GM12878 (cell line): Measurements from ENCODE around the gene SELENOT. TPM values are rescaled to one million over a fixed set of nuclear protein-coding genes. Genes with fewer than 3 reads are reported as not detected.

Source experiments
- ATAC-seq: fragments of 200-7000 bp; cut with Tn5 transposase; 3 replicates; pipeline ENCODE4 v1.9.1; 2020; ENCODE audit warnings: mild to moderate bottlenecking, moderate library complexity
- BruUV-seq: library from RNA; stranded (reverse); fragments of 400-500 nt; replicated peaks from 2 replicates; lab custom pipeline; 2021; lab: Mats Ljungman, UMichigan
- CTCF ChIA-PET: fragments of 300-600 bp; sonication (Branson Sonifier 250); formaldehyde crosslinking; extraction: SDS; loops from one replicate; lab custom pipeline; 2021; ENCODE audit warnings: inconsistent platforms; lab: Yijun Ruan, JAX
- POLR2A ChIA-PET: fragments of 350-600 bp; formaldehyde crosslinking; extraction: SDS; loops from one replicate; lab custom pipeline; 2021; ENCODE audit warnings: inconsistent platforms; lab: Charles Lee
- RAD21 ChIA-PET: fragments of 300-600 bp; sonication (Branson Sonifier 250); formaldehyde crosslinking; loops from one replicate; lab custom pipeline; 2023; ENCODE audit warnings: antibody characterized with exemption; ENCODE audit not compliant: unreplicated experiment; lab: Charles Lee
- SMC1A ChIA-PET: fragments of 300-600 bp; sonication (Branson Sonifier 250); formaldehyde crosslinking; loops from one replicate; lab custom pipeline; 2023; ENCODE audit not compliant: unreplicated experiment, uncharacterized antibody; lab: Charles Lee
- DNase-seq: peaks from one replicate; pipeline ENCODE4 v3.0.0-alpha.2; 2011; ENCODE audit warnings: low read depth, low spot score
- FAIRE-seq: peaks from 3 replicates; lab custom pipeline; 2011; peaks lifted over from hg19 to GRCh38; lab: Jason Lieb, UNC
- H2AFZ ChIP-seq: 2 replicates; pipeline ENCODE4 v1.6.0; 2011; ENCODE audit warnings: low read depth, low read length, control low read depth; ENCODE audit not compliant: control insufficient read depth
- H3K27ac ChIP-seq: 2 replicates; pipeline ENCODE4 v1.5.1; 2011; ENCODE audit warnings: control low read depth; ENCODE audit not compliant: control insufficient read depth, insufficient read depth
- H3K27me3 ChIP-seq, 2 experiments: replicated peaks in 1 of 2; 2 replicates each; pipeline versions ENCODE4 v1.6.0 to v1.6.1; 2011; ENCODE audit warnings: low read length in 1 of 2; ENCODE audit not compliant: control insufficient read depth in 2 of 2, insufficient read depth in 2 of 2
- H3K36me3 ChIP-seq, 2 experiments: 2 replicates each; pipeline ENCODE4 v1.5.1; 2011; ENCODE audit warnings: low read length in 1 of 2; ENCODE audit not compliant: control insufficient read depth in 2 of 2, insufficient read depth in 2 of 2
- H3K4me1 ChIP-seq: 2 replicates; pipeline ENCODE4 v1.6.1; 2011; ENCODE audit warnings: mild to moderate bottlenecking, low read length, moderate library complexity, mixed read lengths; ENCODE audit not compliant: control insufficient read depth, insufficient read depth
- H3K4me2 ChIP-seq: 2 replicates; pipeline ENCODE4 v1.6.0; 2011; ENCODE audit warnings: control low read depth; ENCODE audit not compliant: control insufficient read depth, insufficient read depth
- H3K4me3 ChIP-seq: fragments of 200-600 bp; sonication (generic); 2 replicates; pipeline ENCODE4 v1.5.1; 2016
- H3K79me2 ChIP-seq: 2 replicates; pipeline ENCODE4 v1.6.0; 2011; ENCODE audit warnings: low read length; ENCODE audit not compliant: control insufficient read depth, insufficient read depth
- H3K9ac ChIP-seq: 2 replicates; pipeline ENCODE4 v1.8.0; 2011; ENCODE audit warnings: low read length, control low read depth, mixed read lengths; ENCODE audit not compliant: control insufficient read depth, insufficient read depth
- H3K9me3 ChIP-seq: replicated peaks from 3 replicates; pipeline ENCODE4 v1.5.1; 2011; ENCODE audit warnings: mild to moderate bottlenecking, low read length; ENCODE audit not compliant: control insufficient read depth, insufficient read depth
- H4K20me1 ChIP-seq: 2 replicates; pipeline ENCODE4 v1.6.0; 2011; ENCODE audit not compliant: control insufficient read depth, insufficient read depth
- DPF2 ChIP-seq: fragments of 450-650 bp; IDR thresholded peaks from 2 replicates; pipeline ENCODE4 v1.6.1; 2017; ENCODE audit warnings: mild to moderate bottlenecking
- KDM1A ChIP-seq: fragments of 200-600 bp; sonication (generic); IDR thresholded peaks from 2 replicates; pipeline ENCODE4 v1.6.1; 2016; ENCODE audit warnings: borderline replicate concordance
- NFIC ChIP-seq: IDR thresholded peaks from 2 replicates; pipeline ENCODE4 v1.6.1; 2012; ENCODE audit warnings: low read depth, mild to moderate bottlenecking, inconsistent platforms, low read length, moderate library complexity
- NFYA ChIP-seq: IDR thresholded peaks from 2 replicates; pipeline ENCODE4 v1.6.1; 2011; ENCODE audit warnings: low read depth, mild to moderate bottlenecking, low read length, improper control_type of control experiment, borderline replicate concordance
- SMARCA5 ChIP-seq: fragments of 450-650 bp; IDR thresholded peaks from 2 replicates; pipeline ENCODE4 v1.6.1; 2017; ENCODE audit warnings: mild to moderate bottlenecking
- ZNF592 ChIP-seq: fragments of 450-650 bp; IDR thresholded peaks from 2 replicates; pipeline ENCODE4 v1.6.1; 2017; ENCODE audit warnings: mild to moderate bottlenecking, moderate library complexity
- WGBS: methylation state at CpG from one replicate; pipeline ENCODE4 v1.1.6; 2016; ENCODE audit warnings: low lambda C conversion rate; ENCODE audit not compliant: insufficient replicate concordance, insufficient coverage; ENCODE audit errors: missing lambda C conversion rate; 5-methylcytosine and 5-hydroxymethylcytosine counted together
- in situ Hi-C: fragments of 300-500 bp; cut with MboI; formaldehyde crosslinking; loops from 9 replicates; pipeline ENCODE4 v1.14.3; 2018; ENCODE audit warnings: mixed read lengths
- intact Hi-C: fragments of 100-400 bp; cut with micrococcal nuclease; formaldehyde crosslinking; loops from one replicate; pipeline ENCODE4 v1.14.2; 2022; ENCODE audit not compliant: unreplicated experiment
- polyA plus RNA-seq, 11 experiments: library from polyadenylated mRNA; depleted of rRNA in 4 of 11; unstranded in 6 of 11; stranded (reverse) in 5 of 11; fragments of >200 nt; fragmentation: Nextera tagmentation in 4 of 11; fragmentation: Illumina TruSeq in 1 of 11; extraction: Ambion mirVana in 4 of 11; extraction: Trizol in 1 of 11; gene quantifications; 1 replicate in 1 of 11; 2 replicates in 10 of 11; pipeline versions ENCODE4 v1.2.1 to v1.2.3, GENCODE V29; 2011 to 2016; ENCODE audit warnings: inconsistent platforms in 2 of 11, missing spikeins in 2 of 11, low read depth in 1 of 11
- total RNA-seq, 4 experiments: library from RNA; depleted of rRNA in 3 of 4; stranded (reverse); fragments of >200 nt in 3 of 4; fragmentation: Illumina TruSeq in 1 of 4; extraction: Trizol in 1 of 4; gene quantifications; 2 replicates each; pipeline versions ENCODE4 v1.2.1 to v1.2.3, GENCODE V29; 2013 to 2021

Gene SELENOT
- total and polyA plus RNA-seq, 10 of the 15 experiments (the other 5 are each of a cell fraction or from before 2014, with no cell fraction given), result 89.4 to 768 (median 261) TPM

- 98% methylated on average over 2 of the region's 2 CpGs for WGBS
- intact Hi-C loops, result no loop called here
- Histone ChIP-seq H3K4me3 (no peak overlapping the region), H3K9ac (no peak overlapping the region), H3K4me1 (no peaks in the 10 kb centered on the region), H3K79me2 (peaks cover 43% of the 10 kb centered on the region), H2AFZ (no peak overlapping the region), H3K36me3 (peaks cover 0 to 19% of the 10 kb centered on the region in 2 experiments; a peak in 3 of 4 replicates), H3K4me2 (no peak overlapping the region), H3K27me3 (no peaks in the 10 kb centered on the region), H4K20me1 (no peaks in the 10 kb centered on the region), H3K27ac (no peak overlapping the region), H3K9me3 (no peaks in the 10 kb centered on the region; the same call in 2 of the 3 replicates)
- no peak for ATAC-seq
- in situ Hi-C loops, result no loop called here
- RAD21 ChIA-PET, result interaction anchor here (1.2 kb wide), 1 partner anchor 10 kb away, joined by 4 read pairs; the partner anchor contains the start of gene EIF2A
- TF ChIP-seq NFYA (no peak), ZNF592 (no peak), DPF2 (no peak), KDM1A (no peak), NFIC (no peak), SMARCA5 (no peak)
- no peak for FAIRE-seq
- no TSS peak for BruUV-seq
- CTCF ChIA-PET, result interaction anchor here (0.9 to 1.5 kb wide), 3 partner anchors 11 to 231 kb away, joined by 3 to 4 read pairs (median 4); no protein-coding TSS in a partner anchor
- SMC1A ChIA-PET, result interaction anchor here (0.6 to 1.7 kb wide), 9 partner anchors 8 to 41 kb away, joined by 3 to 8 read pairs (median 4); no protein-coding TSS in a partner anchor
- POLR2A ChIA-PET, result interaction anchor here (1.0 to 1.3 kb wide), 2 partner anchors 10 to 147 kb away, joined by 3 to 4 read pairs; no protein-coding TSS in a partner anchor
- no peak for DNase-seq
Observed at GRCh38 chr3:150556792-150557191, 46.3 kb upstream of the SELENOT start.
